ENCODE results near the gene YWHAH. TPM values are rescaled to one million over a fixed set of nuclear protein-coding genes. Genes with fewer than 3 reads are reported as not detected.

The YWHAH gene
- polyA plus RNA-seq, 4 donors, result 60.4 to 99.1 (median 89.8) TPM

- H3K9me3 ChIP-seq (ENCODE audit: control insufficient read depth in 2 of 2, insufficient read depth in 1 of 2, low read depth in 1 of 2, low read length in 1 of 2), result no peaks in the 10 kb centered on the region
- peaks cover 4 to 28% (median 14%) of the 10 kb centered on the region in 3 donors for H3K36me3 ChIP-seq (ENCODE audit: control insufficient read depth in 3 of 3, insufficient read depth in 2 of 3, low read depth in 1 of 3, low read length in 3 of 3)
- WGBS, 3 donors, result 86 to 91% (median 89%) methylated on average over 12 of the region's 12 CpGs
- no peak overlapping the region for H3K4me3 ChIP-seq (ENCODE audit: low read depth in 1 of 3, low read length in 3 of 3)
- DNase-seq, result no peak
- peak overlapping the region in 1 of 3 donors; percentile 56 for H3K27ac ChIP-seq (ENCODE audit: low read depth in 1 of 3, low read length in 2 of 3)
- H3K27me3 ChIP-seq (ENCODE audit: control insufficient read depth in 3 of 3, insufficient read depth in 3 of 3, low read length in 3 of 3), result no peaks in the 10 kb centered on the region
- FAIRE-seq, result no peak
- peaks cover 0 to 9% (median 0%) of the 10 kb centered on the region in 3 donors for H3K4me1 ChIP-seq (ENCODE audit: control insufficient read depth in 3 of 3, insufficient read depth in 2 of 3, low read depth in 1 of 3, low read length in 2 of 3)
Measured at GRCh38 chr22:31956360-31956759, 12.0 kb downstream of the YWHAH start.

- Histone ChIP-seq H3K4me3 (ENCODE audit: low read depth in 1 of 3, low read length in 3 of 3) (no peak overlapping the region), H3K9me3 (ENCODE audit: control insufficient read depth in 2 of 2, insufficient read depth in 1 of 2, low read depth in 1 of 2, low read length in 1 of 2) (no peaks in the 10 kb centered on the region), H3K36me3 (ENCODE audit: control insufficient read depth in 3 of 3, insufficient read depth in 2 of 3, low read depth in 1 of 3, low read length in 3 of 3) (peaks cover 4 to 24% (median 14%) of the 10 kb centered on the region in 3 donors), H3K27me3 (ENCODE audit: control insufficient read depth in 3 of 3, insufficient read depth in 3 of 3, low read length in 3 of 3) (no peaks in the 10 kb centered on the region), H3K4me1 (ENCODE audit: control insufficient read depth in 3 of 3, insufficient read depth in 2 of 3, low read depth in 1 of 3, low read length in 2 of 3) (peaks cover 0 to 9% (median 0%) of the 10 kb centered on the region in 3 donors), H3K27ac (ENCODE audit: low read depth in 1 of 3, low read length in 2 of 3) (peak overlapping the region in 1 of 3 donors; percentile 59)
- 82 to 85% (median 83%) methylated on average over 9 of the region's 9 CpGs for WGBS, 3 donors
- FAIRE-seq (no peak), DNase-seq (no peak)
Measured at GRCh38 chr22:31957970-31958594, 13.7 kb downstream of the YWHAH start.

GRCh38 chr22:31958625-31959239 lies 14.4 kb downstream of the YWHAH start:
- 72 to 86% (median 80%) methylated on average over 12 of the region's 12 CpGs for WGBS, 3 donors

GRCh38 chr22:31960767-31961166 lies 16.4 kb downstream of the YWHAH start:
- Histone ChIP-seq H3K27ac (ENCODE audit: low read depth in 1 of 3, low read length in 2 of 3) (no peak overlapping the region), H3K4me1 (ENCODE audit: control insufficient read depth in 3 of 3, insufficient read depth in 2 of 3, low read depth in 1 of 3, low read length in 2 of 3) (no peaks in the 10 kb centered on the region), H3K9me3 (ENCODE audit: control insufficient read depth in 2 of 2, insufficient read depth in 1 of 2, low read depth in 1 of 2, low read length in 1 of 2) (no peaks in the 10 kb centered on the region), H3K4me3 (ENCODE audit: low read depth in 1 of 3, low read length in 3 of 3) (no peak overlapping the region), H3K27me3 (ENCODE audit: control insufficient read depth in 3 of 3, insufficient read depth in 3 of 3, low read length in 3 of 3) (no peaks in the 10 kb centered on the region), H3K36me3 (ENCODE audit: control insufficient read depth in 3 of 3, insufficient read depth in 2 of 3, low read depth in 1 of 3, low read length in 3 of 3) (peaks cover 4 to 18% (median 14%) of the 10 kb centered on the region in 3 donors)
- DNase-seq (no peak), FAIRE-seq (no peak)
- WGBS, 3 donors, result 71 to 76% (median 73%) methylated on average over 5 of the region's 5 CpGs

More at GRCh38 chr22:31958625-31959239, 14.4 kb downstream of the YWHAH start:
- Histone ChIP-seq H3K4me3 (ENCODE audit: low read depth in 1 of 3, low read length in 3 of 3) (no peak overlapping the region), H3K9me3 (ENCODE audit: control insufficient read depth in 2 of 2, insufficient read depth in 1 of 2, low read depth in 1 of 2, low read length in 1 of 2) (no peaks in the 10 kb centered on the region), H3K36me3 (ENCODE audit: control insufficient read depth in 3 of 3, insufficient read depth in 2 of 3, low read depth in 1 of 3, low read length in 3 of 3) (peaks cover 4 to 24% (median 14%) of the 10 kb centered on the region in 3 donors), H3K27me3 (ENCODE audit: control insufficient read depth in 3 of 3, insufficient read depth in 3 of 3, low read length in 3 of 3) (no peaks in the 10 kb centered on the region), H3K27ac (ENCODE audit: low read depth in 1 of 3, low read length in 2 of 3) (peak overlapping the region in 1 of 3 donors; percentile 71), H3K4me1 (ENCODE audit: control insufficient read depth in 3 of 3, insufficient read depth in 2 of 3, low read depth in 1 of 3, low read length in 2 of 3) (peaks cover 0 to 4% (median 0%) of the 10 kb centered on the region in 3 donors)
- DNase-seq (no peak), FAIRE-seq (no peak)

- Histone ChIP-seq H3K27ac (ENCODE audit: low read depth in 1 of 3, low read length in 2 of 3) (peak overlapping the region in 1 of 3 donors; percentile 17), H3K4me1 (ENCODE audit: control insufficient read depth in 3 of 3, insufficient read depth in 2 of 3, low read depth in 1 of 3, low read length in 2 of 3) (no peaks in the 10 kb centered on the region), H3K36me3 (ENCODE audit: control insufficient read depth in 3 of 3, insufficient read depth in 2 of 3, low read depth in 1 of 3, low read length in 3 of 3) (peaks cover 0 to 9% (median 2%) of the 10 kb centered on the region in 3 donors), H3K4me3 (ENCODE audit: low read depth in 1 of 3, low read length in 3 of 3) (no peak overlapping the region), H3K27me3 (ENCODE audit: control insufficient read depth in 3 of 3, insufficient read depth in 3 of 3, low read length in 3 of 3) (no peaks in the 10 kb centered on the region), H3K9me3 (ENCODE audit: control insufficient read depth in 2 of 2, insufficient read depth in 1 of 2, low read depth in 1 of 2, low read length in 1 of 2) (no peaks in the 10 kb centered on the region)
- no peak for FAIRE-seq
- no peak for DNase-seq
- 26 to 63% (median 50%) methylated on average over 12 of the region's 12 CpGs for WGBS, 3 donors
Measured at GRCh38 chr22:31962387-31963125, 18.2 kb downstream of the YWHAH start.

GRCh38 chr22:31968022-31968421 lies 23.7 kb downstream of the YWHAH start:
- H3K27ac ChIP-seq (ENCODE audit: low read depth in 1 of 3, low read length in 2 of 3), result no peak overlapping the region
- 93 to 94% (median 94%) methylated on average over 8 to 9 of the region's 9 CpGs for whole genome bisulfite sequencing, 3 donors
- no peak for DNase-seq
- peaks cover 0 to 12% (median 1%) of the 10 kb centered on the region in 3 donors for H3K4me1 ChIP-seq (ENCODE audit: control insufficient read depth in 3 of 3, insufficient read depth in 2 of 3, low read depth in 1 of 3, low read length in 2 of 3)
- no peaks in the 10 kb centered on the region for H3K27me3 ChIP-seq (ENCODE audit: control insufficient read depth in 3 of 3, insufficient read depth in 3 of 3, low read length in 3 of 3)
- H3K36me3 ChIP-seq (ENCODE audit: control insufficient read depth in 3 of 3, insufficient read depth in 2 of 3, low read depth in 1 of 3, low read length in 3 of 3), result no peaks in the 10 kb centered on the region
- no peaks in the 10 kb centered on the region for H3K9me3 ChIP-seq (ENCODE audit: control insufficient read depth in 2 of 2, insufficient read depth in 1 of 2, low read depth in 1 of 2, low read length in 1 of 2)
- no peak for FAIRE-seq
- no peak overlapping the region for H3K4me3 ChIP-seq (ENCODE audit: low read depth in 1 of 3, low read length in 3 of 3)

- peak overlapping the region in 2 of 3 donors; percentile 32 to 42 for H3K4me3 ChIP-seq (ENCODE audit: low read depth in 1 of 3, low read length in 3 of 3)
- H3K27ac ChIP-seq (ENCODE audit: low read depth in 1 of 3, low read length in 2 of 3), result no peak overlapping the region
- H3K9me3 ChIP-seq (ENCODE audit: control insufficient read depth in 2 of 2, insufficient read depth in 1 of 2, low read depth in 1 of 2, low read length in 1 of 2), result no peaks in the 10 kb centered on the region
- FAIRE-seq (no peak), DNase-seq (peak; percentile 86 to 88)
- H3K4me1 ChIP-seq (ENCODE audit: control insufficient read depth in 3 of 3, insufficient read depth in 2 of 3, low read depth in 1 of 3, low read length in 2 of 3), result peaks cover 0 to 23% (median 7%) of the 10 kb centered on the region in 3 donors
- WGBS, 3 donors, result 10 to 23% (median 16%) methylated on average over 19 of the region's 19 CpGs
- H3K36me3 ChIP-seq (ENCODE audit: control insufficient read depth in 3 of 3, insufficient read depth in 2 of 3, low read depth in 1 of 3, low read length in 3 of 3), result no peaks in the 10 kb centered on the region
- H3K27me3 ChIP-seq (ENCODE audit: control insufficient read depth in 3 of 3, insufficient read depth in 3 of 3, low read length in 3 of 3), result no peaks in the 10 kb centered on the region
Measured at GRCh38 chr22:31969789-31970489, 25.6 kb downstream of the YWHAH start.
